Endodermal cell (in vitro differentiated cells): ENCODE measurements around the gene UBE2G1. TPM values are rescaled to one million over a fixed set of nuclear protein-coding genes. Genes with fewer than 3 reads are reported as not detected.

Experiments used
- DNase-seq: peaks from one replicate; pipeline ENCODE4 v3.0.0-alpha.2; 2017
- H3K27ac ChIP-seq: 2 replicates; pipeline ENCODE4 v1.5.1; 2013; ENCODE audit warnings: mild to moderate bottlenecking, low read depth, low read length, moderate library complexity
- H3K27me3 ChIP-seq: 2 replicates; pipeline ENCODE4 v1.6.1; 2013; ENCODE audit warnings: mild to moderate bottlenecking, low read length, moderate library complexity; ENCODE audit not compliant: insufficient read depth, control insufficient read depth, poor library complexity, severe bottlenecking
- H3K36me3 ChIP-seq: 2 replicates; pipeline ENCODE4 v1.7.0; 2013; ENCODE audit warnings: mild to moderate bottlenecking, low read length, moderate library complexity; ENCODE audit not compliant: control insufficient read depth, insufficient read depth
- H3K4me1 ChIP-seq: one replicate; pipeline ENCODE4 v1.7.0; 2013; ENCODE audit warnings: low read length; ENCODE audit not compliant: control insufficient read depth, insufficient read depth
- H3K4me3 ChIP-seq: 2 replicates; pipeline ENCODE4 v1.5.1; 2013; ENCODE audit warnings: mild to moderate bottlenecking, low read length, moderate library complexity
- H3K9ac ChIP-seq: 2 replicates; pipeline ENCODE4 v1.6.1; 2013; ENCODE audit warnings: mild to moderate bottlenecking, low read length, moderate library complexity; ENCODE audit not compliant: poor library complexity, severe bottlenecking; ENCODE audit errors: extremely low read depth
- H3K9me3 ChIP-seq: 2 replicates; pipeline ENCODE4 v1.6.1; 2013; ENCODE audit warnings: mild to moderate bottlenecking, low read length, moderate library complexity; ENCODE audit not compliant: control insufficient read depth
- H3K27ac Mint-ChIP-seq: 2 replicates; pipeline ENCODE4 v1.8.0; 2020; ENCODE audit warnings: mixed read lengths
- H3K27me3 Mint-ChIP-seq: 2 replicates; pipeline ENCODE4 v1.8.0; 2021; ENCODE audit warnings: mild to moderate bottlenecking, mixed read lengths; ENCODE audit not compliant: insufficient read depth
- H3K36me3 Mint-ChIP-seq: 2 replicates; pipeline ENCODE4 v1.8.0; 2020; ENCODE audit warnings: low read depth, mixed read lengths
- H3K4me1 Mint-ChIP-seq: 2 replicates; pipeline ENCODE4 v1.8.0; 2020; ENCODE audit warnings: mixed read lengths
- H3K4me3 Mint-ChIP-seq: 2 replicates; pipeline ENCODE4 v1.8.0; 2020; ENCODE audit warnings: mild to moderate bottlenecking, moderate library complexity, mixed read lengths
- H3K9me3 Mint-ChIP-seq: 2 replicates; pipeline ENCODE4 v1.8.0; 2020; ENCODE audit warnings: mild to moderate bottlenecking, mixed read lengths
- CTCF ChIP-seq: fragments of 200-600 bp; sonication (generic); conservative IDR thresholded peaks from 2 replicates; pipeline ENCODE4 v1.5.0; 2021; ENCODE audit warnings: antibody characterized with exemption, mild to moderate bottlenecking
- WGBS, 2 experiments: methylation state at CpG; one replicate each; pipeline versions ENCODE4 v1.1.5 to v1.1.7; 2013; ENCODE audit warnings: missing lambda C conversion rate in 2 of 2, mixed read lengths in 1 of 2; ENCODE audit not compliant: insufficient coverage in 1 of 2, insufficient read length in 1 of 2; 5-methylcytosine and 5-hydroxymethylcytosine counted together
- total RNA-seq, 2 donors: library from RNA; stranded (reverse); fragmentation: NEBNext Ultra II Directional in 1 of 2; extraction: Animal tissue kit (Norgen Biotek cat#: 25700) in 1 of 2; gene quantifications; 2 replicates in 1 of 2; 3 replicates in 1 of 2; pipeline ENCODE4 v1.2.1, GENCODE V29; 2021

The UBE2G1 gene
- total RNA-seq, 2 donors from 2014 or later, result 85.5 to 104 TPM

DNA sequence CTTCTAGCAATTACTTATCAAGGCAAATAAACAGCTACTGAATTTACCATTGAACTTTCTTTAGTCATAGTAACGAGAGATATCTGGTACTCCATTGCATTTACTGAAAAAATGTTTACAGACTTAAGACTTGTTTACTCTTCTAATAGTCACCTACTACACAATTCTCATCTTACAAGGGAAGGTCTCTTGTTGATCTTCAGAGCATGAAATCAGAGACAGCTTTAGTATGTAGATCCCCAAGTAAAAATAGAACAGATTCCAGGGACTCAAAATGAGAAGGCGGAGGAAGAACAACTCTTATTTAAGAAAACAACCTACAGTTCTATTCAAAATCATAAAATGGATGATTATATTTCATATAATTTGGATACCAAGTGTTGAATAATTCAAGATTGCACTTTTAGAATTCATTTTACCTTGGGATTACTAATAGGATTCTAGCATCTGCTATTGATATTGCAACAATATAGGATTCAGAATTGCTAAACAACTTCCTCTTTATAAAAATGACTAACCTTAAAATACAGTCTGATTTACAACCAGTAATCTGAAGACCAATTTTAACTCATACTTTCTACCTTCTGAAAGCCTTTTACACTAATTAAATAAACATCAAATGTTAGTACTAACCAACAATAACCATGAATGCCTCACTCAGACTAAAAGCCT lies 20.8 kb downstream of the UBE2G1 start:
- DNase-seq, result no peak
- peaks cover 8% of the 10 kb centered on the region for H3K36me3 Mint-ChIP-seq
- no peak for TF ChIP-seq CTCF
- H3K4me1 Mint-ChIP-seq, result peaks cover 11% of the 10 kb centered on the region
- no peaks in the 10 kb centered on the region for H3K9me3 ChIP-seq
- no peak overlapping the region for H3K27ac ChIP-seq
- peak overlapping the region; percentile 6 for H3K27ac Mint-ChIP-seq
- H3K4me3 ChIP-seq, result peak overlapping the region; percentile 1
- 100% methylated on average over 1 to 2 of the region's 2 CpGs for WGBS, 2 experiments
- peaks cover 22% of the 10 kb centered on the region for H3K36me3 ChIP-seq
- H3K9me3 Mint-ChIP-seq, result no peaks in the 10 kb centered on the region
- no peak overlapping the region for H3K9ac ChIP-seq
- no peaks in the 10 kb centered on the region for H3K27me3 Mint-ChIP-seq
- H3K4me3 Mint-ChIP-seq, result no peak overlapping the region
- H3K4me1 ChIP-seq, result peaks cover 5% of the 10 kb centered on the region
- H3K27me3 ChIP-seq, result no peaks in the 10 kb centered on the region

GRCh38 chr17:4344926-4345325 lies 21.5 kb downstream of the UBE2G1 start:
- Histone ChIP-seq H3K4me3 (no peak overlapping the region), H3K36me3 (peaks cover 19% of the 10 kb centered on the region), H3K27me3 (no peaks in the 10 kb centered on the region), H3K4me1 (peaks cover 5% of the 10 kb centered on the region), H3K9ac (no peak overlapping the region), H3K27ac (no peak overlapping the region), H3K9me3 (no peaks in the 10 kb centered on the region)
- no peaks in the 10 kb centered on the region for H3K9me3 Mint-ChIP-seq
- DNase-seq, result no peak
- H3K27me3 Mint-ChIP-seq, result no peaks in the 10 kb centered on the region
- H3K27ac Mint-ChIP-seq, result no peak overlapping the region
- H3K4me3 Mint-ChIP-seq, result no peak overlapping the region
- TF ChIP-seq CTCF, result no peak
- 80 to 91% methylated on average over 1 of the region's 1 CpG for WGBS, 2 experiments
- H3K36me3 Mint-ChIP-seq, result peaks cover 7% of the 10 kb centered on the region
- H3K4me1 Mint-ChIP-seq, result peaks cover 11% of the 10 kb centered on the region

DNA sequence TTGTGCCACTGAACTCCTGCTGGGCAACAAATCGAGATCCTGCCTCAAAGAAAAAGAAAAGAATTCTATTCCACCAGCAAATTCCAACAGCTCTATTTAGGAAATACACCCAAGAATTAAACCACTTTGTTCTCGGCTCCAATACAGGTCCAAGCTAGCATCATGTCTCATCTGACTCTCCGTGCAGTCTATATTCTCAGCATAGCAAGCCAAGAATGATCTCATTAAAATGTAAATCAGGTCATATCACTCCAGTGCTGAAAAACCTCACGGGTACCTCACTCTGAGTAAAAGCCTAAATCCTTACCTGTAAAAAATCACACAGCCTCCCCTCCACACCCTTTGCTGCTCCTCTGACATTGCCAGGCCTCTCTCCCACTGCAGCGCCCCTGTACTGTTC lies 23.9 kb downstream of the UBE2G1 start:
- peaks cover 11% of the 10 kb centered on the region for H3K4me1 Mint-ChIP-seq
- TF ChIP-seq CTCF, result no peak
- Histone ChIP-seq H3K9me3 (no peaks in the 10 kb centered on the region), H3K4me1 (peaks cover 5% of the 10 kb centered on the region), H3K27me3 (no peaks in the 10 kb centered on the region), H3K4me3 (no peak overlapping the region), H3K27ac (no peak overlapping the region), H3K36me3 (peaks cover 17% of the 10 kb centered on the region), H3K9ac (no peak overlapping the region)
- no peak overlapping the region for H3K4me3 Mint-ChIP-seq
- H3K27me3 Mint-ChIP-seq, result no peaks in the 10 kb centered on the region
- H3K36me3 Mint-ChIP-seq, result peaks cover 5% of the 10 kb centered on the region
- no peak overlapping the region for H3K27ac Mint-ChIP-seq
- no peak for DNase-seq
- no peaks in the 10 kb centered on the region for H3K9me3 Mint-ChIP-seq
- WGBS, 2 experiments, result 89 to 93% methylated on average over 4 to 5 of the region's 5 CpGs
